Kidney (tissue), 14 donors: ENCODE measurements around the gene FMOD. TPM values are rescaled to one million over a fixed set of nuclear protein-coding genes. Genes with fewer than 3 reads are reported as not detected.
A peak's percentile ranks its signal among the peaks of the same experiment; 100 is the strongest.

Experiments used
- DNase-seq, 5 donors: peaks; one replicate each; pipeline ENCODE4 v3.0.0-alpha.2; 2013 to 2020
- FAIRE-seq: peaks from 2 replicates; lab custom pipeline; 2012; peaks lifted over from hg19 to GRCh38; lab: Jason Lieb, UNC
- H3K27ac ChIP-seq, 2 donors: one replicate each; pipeline ENCODE4 v1.7.0; 2013; ENCODE audit warnings: low read depth in 2 of 2, low read length in 2 of 2, inconsistent platforms in 1 of 2
- H3K27me3 ChIP-seq: one replicate; pipeline ENCODE4 v1.7.1; 2013; ENCODE audit warnings: low read length, inconsistent platforms; ENCODE audit not compliant: control insufficient read depth, insufficient read depth
- H3K36me3 ChIP-seq, 3 donors: one replicate each; pipeline versions ENCODE4 v1.7.0 to v1.7.1; 2013; ENCODE audit warnings: low read length in 3 of 3, control low read depth in 1 of 3, inconsistent platforms in 1 of 3; ENCODE audit not compliant: insufficient read depth in 3 of 3, control insufficient read depth in 2 of 3
- H3K4me1 ChIP-seq, 3 donors: one replicate each; pipeline versions ENCODE4 v1.7.0 to v1.7.1; 2013; ENCODE audit warnings: low read length in 3 of 3, inconsistent platforms in 1 of 3, low read depth in 1 of 3; ENCODE audit not compliant: control insufficient read depth in 2 of 3, insufficient read depth in 2 of 3
- H3K4me3 ChIP-seq, 3 donors: one replicate each; pipeline versions ENCODE4 v1.7.0 to v1.8.1; 2013; ENCODE audit warnings: low read length in 3 of 3, control low read depth in 1 of 3, inconsistent platforms in 1 of 3
- H3K9ac ChIP-seq, 3 donors: one replicate each; pipeline versions ENCODE4 v1.7.0 to v1.7.1; 2013; ENCODE audit warnings: low read length in 3 of 3, control low read depth in 1 of 3, inconsistent platforms in 1 of 3
- H3K9me3 ChIP-seq, 3 donors: one replicate each; pipeline versions ENCODE4 v1.7.0 to v1.7.1; 2013; ENCODE audit warnings: low read length in 3 of 3, control low read depth in 1 of 3, inconsistent platforms in 1 of 3; ENCODE audit not compliant: control insufficient read depth in 2 of 3, insufficient read depth in 1 of 3
- CTCF ChIP-seq: IDR thresholded peaks from 3 replicates; pipeline ENCODE4 v1.5.1; 2012; ENCODE audit warnings: mild to moderate bottlenecking, moderate library complexity, borderline replicate concordance; ENCODE audit not compliant: insufficient read depth; ENCODE audit errors: extremely low read depth
- intact Hi-C: fragments of 100-400 bp; cut with DNase I; formaldehyde crosslinking; loops from one replicate; pipeline ENCODE4 v1.11.1; 2022
- polyA plus RNA-seq: library from polyadenylated mRNA; stranded (reverse); fragments of 350-450 nt; fragmentation: Illumina TruSeq; extraction: RNeasy Lipid Tissue Mini Kit (QIAGEN cat#74804); gene quantifications from one replicate; pipeline ENCODE4 v1.2.3, GENCODE V29; 2014; ENCODE audit warnings: low read depth, low replicate concordance; ENCODE audit not compliant: insufficient read depth
- total RNA-seq: library from RNA; stranded (reverse); fragmentation: NEBNext Ultra II Directional; extraction: Animal tissue kit (Norgen Biotek cat#: 25700); gene quantifications from one replicate; pipeline ENCODE4 v1.2.1, GENCODE V29; 2021
- donor health status: control.
- donor health status: control.
- donor health status: control.
- donor health status: control.
- donor health status: control.
- donor health status: DM: yes; HTN: yes; CAD: no.
- donor health status: Normal renal cell carcinoma (clear cell type).

The FMOD gene
- total and polyA plus RNA-seq, 2 donors from 2014 or later: 7.0 to 22.3 TPM

GRCh38 chr1:203390298-203390697, 39.4 kb upstream of the FMOD start:
- Histone ChIP-seq H3K36me3 (no peaks in the 10 kb centered on the region), H3K27ac (no peak overlapping the region), H3K27me3 (no peaks in the 10 kb centered on the region), H3K4me3 (no peak overlapping the region), H3K9ac (no peak overlapping the region), H3K4me1 (no peaks in the 10 kb centered on the region), H3K9me3 (no peaks in the 10 kb centered on the region)
- TF ChIP-seq CTCF: no peak
- FAIRE-seq (no peak), DNase-seq (no peak)
- intact Hi-C loops: no loop called here

- TF ChIP-seq CTCF: no peak
- Histone ChIP-seq H3K27ac (no peak overlapping the region), H3K9me3 (no peaks in the 10 kb centered on the region), H3K9ac (no peak overlapping the region), H3K4me3 (no peak overlapping the region), H3K4me1 (no peaks in the 10 kb centered on the region), H3K36me3 (no peaks in the 10 kb centered on the region), H3K27me3 (no peaks in the 10 kb centered on the region)
- FAIRE-seq (no peak), DNase-seq (no peak)
- intact Hi-C loops: no loop called here
These were observed 37.8 kb upstream of the FMOD start for GRCh38 chr1:203388683-203389082.

GRCh38 chr1:203382026-203382425, 31.1 kb upstream of the FMOD start:
- intact Hi-C loops: no loop called here
- Histone ChIP-seq H3K9ac (no peak overlapping the region), H3K4me3 (no peak overlapping the region), H3K36me3 (no peaks in the 10 kb centered on the region), H3K4me1 (peaks cover 0 to 3% (median 0%) of the 10 kb centered on the region in 3 donors), H3K27me3 (no peaks in the 10 kb centered on the region), H3K27ac (no peak overlapping the region), H3K9me3 (no peaks in the 10 kb centered on the region)
- FAIRE-seq (no peak), DNase-seq (peak in 1 of 5 donors; percentile 67)
- TF ChIP-seq CTCF: no peak

- FAIRE-seq (no peak), DNase-seq (peak in 1 of 5 donors; percentile 38)
- intact Hi-C loops: no loop called here
- no peaks in the 10 kb centered on the region for H3K27me3 ChIP-seq
- H3K27ac ChIP-seq: no peak overlapping the region
- no peak for TF ChIP-seq CTCF
- no peak overlapping the region for H3K4me3 ChIP-seq
- no peaks in the 10 kb centered on the region for H3K36me3 ChIP-seq
- H3K4me1 ChIP-seq: peaks cover 0 to 3% (median 0%) of the 10 kb centered on the region in 3 donors
- no peak overlapping the region for H3K9ac ChIP-seq
- H3K9me3 ChIP-seq: no peaks in the 10 kb centered on the region
These were observed 30.3 kb upstream of the FMOD start for GRCh38 chr1:203381151-203381751.
